ENCODE results near the gene AIG1. TPM values are rescaled to one million over a fixed set of nuclear protein-coding genes. Genes with fewer than 3 reads are reported as not detected.

Gene AIG1
- total RNA-seq, 3 donors from 2014 or later = 18.5 to 21.5 (median 21.0) TPM

DNA sequence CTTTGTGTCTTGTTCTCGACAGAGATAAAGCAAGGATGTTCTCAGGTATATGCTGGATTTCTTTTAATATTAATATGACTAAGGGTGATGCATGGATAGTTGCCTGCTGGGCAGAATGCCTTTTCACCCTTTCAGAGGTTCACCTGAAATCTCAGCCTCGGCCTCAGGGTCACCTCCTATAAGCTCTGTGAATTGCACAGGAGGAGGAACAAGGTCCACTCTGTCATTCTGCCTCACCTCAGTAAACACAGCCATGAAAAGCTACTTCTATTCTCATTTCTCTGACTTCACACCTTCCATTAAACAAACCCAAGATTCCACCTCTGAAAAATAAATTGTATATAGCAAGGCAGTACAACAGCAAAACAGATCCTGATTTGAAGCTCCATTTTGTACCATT, 38.1 kb upstream of the AIG1 start:
- no peak for DNase-seq
- intact Hi-C loops (cut with DNase I, micrococcal nuclease) = loop anchor here (10.0 kb wide), 1 partner anchor 328 kb away; no protein-coding TSS in a partner anchor

DNA sequence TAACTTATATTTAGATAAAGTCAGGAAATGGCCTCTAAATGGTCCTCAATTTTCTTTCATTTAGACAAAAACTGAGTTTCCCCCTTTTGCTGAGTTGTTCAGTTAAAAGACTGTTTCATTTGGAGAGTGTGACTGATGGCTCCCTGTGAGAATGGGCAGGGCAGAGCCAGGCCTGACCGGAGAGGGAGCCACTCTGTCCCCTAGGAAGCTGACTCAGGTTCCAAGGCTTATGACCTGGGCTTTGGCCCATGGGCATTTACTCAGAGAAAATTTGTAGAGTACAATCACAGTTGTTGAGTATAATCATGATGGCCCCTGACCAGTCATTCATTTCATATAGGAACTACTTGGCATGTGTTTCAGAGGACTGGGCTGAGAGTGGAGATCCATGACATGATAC, 37.0 kb upstream of the AIG1 start:
- no peaks in the 10 kb centered on the region for H3K36me3 ChIP-seq (ENCODE audit: low read depth)
- TF ChIP-seq, protein P1, sequence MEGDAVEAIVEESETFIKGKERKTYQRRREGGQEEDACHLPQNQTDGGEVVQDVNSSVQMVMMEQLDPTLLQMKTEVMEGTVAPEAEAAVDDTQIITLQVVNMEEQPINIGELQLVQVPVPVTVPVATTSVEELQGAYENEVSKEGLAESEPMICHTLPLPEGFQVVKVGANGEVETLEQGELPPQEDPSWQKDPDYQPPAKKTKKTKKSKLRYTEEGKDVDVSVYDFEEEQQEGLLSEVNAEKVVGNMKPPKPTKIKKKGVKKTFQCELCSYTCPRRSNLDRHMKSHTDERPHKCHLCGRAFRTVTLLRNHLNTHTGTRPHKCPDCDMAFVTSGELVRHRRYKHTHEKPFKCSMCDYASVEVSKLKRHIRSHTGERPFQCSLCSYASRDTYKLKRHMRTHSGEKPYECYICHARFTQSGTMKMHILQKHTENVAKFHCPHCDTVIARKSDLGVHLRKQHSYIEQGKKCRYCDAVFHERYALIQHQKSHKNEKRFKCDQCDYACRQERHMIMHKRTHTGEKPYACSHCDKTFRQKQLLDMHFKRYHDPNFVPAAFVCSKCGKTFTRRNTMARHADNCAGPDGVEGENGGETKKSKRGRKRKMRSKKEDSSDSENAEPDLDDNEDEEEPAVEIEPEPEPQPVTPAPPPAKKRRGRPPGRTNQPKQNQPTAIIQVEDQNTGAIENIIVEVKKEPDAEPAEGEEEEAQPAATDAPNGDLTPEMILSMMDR (IDR thresholded peaks at IDR 0.05) = no peak

More for the DNA sequence above, 38.1 kb upstream of the AIG1 start:
- Histone ChIP-seq H3K36me3 (ENCODE audit: low read depth) (no peaks in the 10 kb centered on the region), H3K4me1 (ENCODE audit: low read depth) (no peaks in the 10 kb centered on the region), H3K4me3 (no peak overlapping the region), H3K9me3 (no peaks in the 10 kb centered on the region)
- ATAC-seq = no peak
- TF ChIP-seq, protein P1 (IDR thresholded peaks at IDR 0.05) = no peak

DNA sequence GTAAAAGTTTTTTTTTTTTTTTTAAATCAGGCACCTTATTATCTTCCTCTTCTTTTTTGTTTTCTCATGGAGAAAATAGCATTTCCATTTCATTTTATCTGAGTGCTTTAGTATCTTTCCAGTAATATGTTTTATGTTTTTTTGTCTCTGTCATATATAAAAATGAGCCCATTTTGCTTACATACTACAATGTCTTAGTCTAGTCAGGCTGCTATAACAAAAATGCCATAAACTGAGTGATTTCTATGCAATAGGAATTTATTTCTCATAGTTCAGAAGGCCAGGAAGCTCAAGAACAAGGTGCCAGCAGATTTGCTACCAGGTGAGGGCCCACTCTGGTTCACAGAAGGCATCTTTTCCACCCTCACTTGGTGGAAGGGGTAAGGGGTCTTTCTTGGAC, 35.7 kb upstream of the AIG1 start:
- intact Hi-C loops (cut with DNase I, micrococcal nuclease) = loop anchor here (10.0 kb wide), 1 partner anchor 330 kb away; no protein-coding TSS in a partner anchor
- H3K4me1 ChIP-seq (ENCODE audit: low read depth) = no peaks in the 10 kb centered on the region
- no peak for DNase-seq
- no peak for ATAC-seq
- no peak overlapping the region for H3K4me3 ChIP-seq
- TF ChIP-seq, protein P1 (IDR thresholded peaks at IDR 0.05) = no peak
- no peaks in the 10 kb centered on the region for H3K36me3 ChIP-seq (ENCODE audit: low read depth)
- H3K9me3 ChIP-seq = no peaks in the 10 kb centered on the region

More for the DNA sequence above, 37.0 kb upstream of the AIG1 start:
- intact Hi-C loops (cut with DNase I, micrococcal nuclease) = loop anchor here (10.0 kb wide), 1 partner anchor 329 kb away; no protein-coding TSS in a partner anchor
- no peak overlapping the region for H3K4me3 ChIP-seq
- no peaks in the 10 kb centered on the region for H3K4me1 ChIP-seq (ENCODE audit: low read depth)
- ATAC-seq (no peak), DNase-seq (no peak)
- no peaks in the 10 kb centered on the region for H3K9me3 ChIP-seq

DNA sequence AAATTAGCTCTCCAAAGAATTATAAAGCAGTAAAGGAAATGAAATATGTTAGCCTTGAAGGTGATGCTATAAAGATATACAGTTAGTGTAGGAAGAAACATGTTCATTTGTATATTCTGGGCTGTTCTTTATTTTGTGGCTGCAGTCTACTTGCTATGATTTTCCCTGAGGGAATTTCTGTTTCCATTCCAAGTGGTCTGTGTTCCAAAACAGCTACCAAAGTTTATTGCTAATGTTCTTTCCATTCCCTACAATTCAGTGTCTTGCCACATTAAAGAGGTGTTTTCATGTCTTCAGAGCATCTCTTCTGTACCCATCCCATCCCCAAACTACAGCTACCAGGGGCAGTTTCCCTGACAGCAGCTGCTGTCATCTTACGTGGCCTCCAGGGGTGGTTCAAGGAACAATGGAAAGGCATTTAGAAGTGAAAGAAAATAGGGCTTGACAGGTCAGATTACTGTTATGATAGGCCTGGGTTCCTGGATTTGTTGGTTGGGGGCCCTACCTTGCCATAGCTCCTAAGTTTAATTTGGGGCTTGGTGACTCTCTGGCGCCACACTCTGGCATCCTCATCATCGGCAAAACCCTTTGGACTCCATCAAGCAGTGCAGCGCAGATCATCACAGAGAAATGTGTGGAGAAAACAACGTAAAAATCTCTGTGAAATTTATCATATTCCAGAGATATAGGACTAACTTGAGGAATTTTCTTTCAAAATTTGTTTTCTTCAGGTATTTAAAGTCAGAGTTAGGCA, 33.8 kb upstream of the AIG1 start:
- Histone ChIP-seq H3K4me3 (no peak overlapping the region), H3K9me3 (no peaks in the 10 kb centered on the region), H3K36me3 (ENCODE audit: low read depth) (no peaks in the 10 kb centered on the region), H3K4me1 (ENCODE audit: low read depth) (no peaks in the 10 kb centered on the region)
- ATAC-seq (peak; percentile 53), DNase-seq (peak in 2 of 3 donors; percentile 58 to 61)
- TF ChIP-seq, protein P1 (IDR thresholded peaks at IDR 0.05) = peak; percentile 23
- intact Hi-C loops (cut with DNase I, micrococcal nuclease) = loop anchor here (10.0 kb wide), 1 partner anchor 332 kb away; no protein-coding TSS in a partner anchor

DNA sequence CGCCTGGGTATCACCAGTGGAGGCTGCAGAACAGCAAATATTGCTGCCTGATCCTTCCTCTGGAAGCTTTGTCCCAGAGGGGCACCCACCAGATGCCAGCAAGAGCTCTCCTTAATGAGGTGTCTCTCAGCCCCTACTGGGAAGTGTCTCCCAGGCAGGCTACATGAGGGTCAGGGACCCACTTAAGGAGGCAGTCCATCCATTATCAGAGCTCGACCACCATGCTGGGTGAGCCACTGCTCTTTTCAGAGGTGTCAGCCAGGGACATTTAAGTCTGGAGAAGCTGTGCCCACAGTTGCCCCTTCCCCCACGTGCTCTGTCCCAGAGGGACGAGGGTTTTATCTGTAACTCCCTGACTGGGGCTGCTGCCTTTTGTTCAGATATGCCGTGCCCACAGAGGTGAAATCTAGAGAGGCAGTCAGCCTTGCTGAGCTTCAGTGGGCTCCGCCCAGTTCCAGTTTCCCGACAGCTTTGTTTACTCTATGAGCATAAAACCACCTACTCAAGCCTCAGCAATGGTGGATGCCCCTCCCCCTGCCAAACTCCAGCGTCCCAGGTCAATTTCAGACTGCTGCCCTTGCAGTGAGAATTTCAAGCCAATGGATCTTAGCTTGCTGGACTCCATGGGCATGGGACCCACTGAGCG, 25.9 kb upstream of the AIG1 start:
- peak; percentile 88 for ATAC-seq
- DNase-seq = peak; percentile 58 to 77 (median 66)

More for the DNA sequence above, 25.9 kb upstream of the AIG1 start:
- intact Hi-C loops (cut with DNase I, micrococcal nuclease) = no loop called here
- no peak overlapping the region for H3K4me3 ChIP-seq
- no peaks in the 10 kb centered on the region for H3K4me1 ChIP-seq (ENCODE audit: low read depth)
- no peaks in the 10 kb centered on the region for H3K36me3 ChIP-seq (ENCODE audit: low read depth)
- no peaks in the 10 kb centered on the region for H3K9me3 ChIP-seq
- TF ChIP-seq, protein P1 (IDR thresholded peaks at IDR 0.05) = no peak
